Effector memory CD8-positive, alpha-beta T cell (primary cell): Measurements from ENCODE around the gene LDLRAD2.
A peak's percentile ranks its signal among the peaks of the same experiment; 100 is the strongest.

ENCODE experiments used
- ATAC-seq: fragments of 150-1000 bp; cut with Tn5 transposase; replicated peaks from 2 replicates; pipeline ENCODE4 v1.10.0; 2021; ENCODE audit warnings: mild to moderate bottlenecking, moderate library complexity
- DNase-seq, 3 experiments: peaks; one replicate each; pipeline ENCODE4 v3.0.0; 2021
- H3K27ac Mint-ChIP-seq, 2 donors: one replicate each; pipeline ENCODE4 v1.8.0; 2022; ENCODE audit warnings: mild to moderate bottlenecking in 2 of 2, mixed read lengths in 2 of 2, moderate library complexity in 2 of 2
- H3K27me3 Mint-ChIP-seq, 2 donors: one replicate each; pipeline ENCODE4 v1.8.0; 2022; ENCODE audit warnings: mixed read lengths in 2 of 2
- H3K36me3 Mint-ChIP-seq: one replicate; pipeline ENCODE4 v1.8.0; 2022; ENCODE audit warnings: mild to moderate bottlenecking, moderate library complexity, mixed read lengths; ENCODE audit not compliant: insufficient read depth
- H3K4me1 Mint-ChIP-seq, 2 donors: one replicate each; pipeline ENCODE4 v1.8.0; 2022; ENCODE audit warnings: low read depth in 2 of 2, mixed read lengths in 2 of 2
- H3K4me3 Mint-ChIP-seq, 2 donors: one replicate each; pipeline ENCODE4 v1.8.0; 2022; ENCODE audit warnings: mild to moderate bottlenecking in 2 of 2, mixed read lengths in 2 of 2, moderate library complexity in 2 of 2
- H3K9me3 Mint-ChIP-seq, 2 donors: one replicate each; pipeline ENCODE4 v1.8.0; 2022; ENCODE audit warnings: mixed read lengths in 2 of 2

Gene LDLRAD2

GRCh38 chr1:21845646-21846641 is 33.9 kb downstream of the LDLRAD2 start:
- DNase-seq (no peak), ATAC-seq (no peak)
- H3K4me1 Mint-ChIP-seq: no peaks in the 10 kb centered on the region
- H3K27ac Mint-ChIP-seq: no peak overlapping the region
- H3K4me3 Mint-ChIP-seq: no peak overlapping the region
- H3K27me3 Mint-ChIP-seq: peaks cover 0 to 8% of the 10 kb centered on the region in 2 donors
- H3K36me3 Mint-ChIP-seq: no peaks in the 10 kb centered on the region
- H3K9me3 Mint-ChIP-seq: no peaks in the 10 kb centered on the region

DNA sequence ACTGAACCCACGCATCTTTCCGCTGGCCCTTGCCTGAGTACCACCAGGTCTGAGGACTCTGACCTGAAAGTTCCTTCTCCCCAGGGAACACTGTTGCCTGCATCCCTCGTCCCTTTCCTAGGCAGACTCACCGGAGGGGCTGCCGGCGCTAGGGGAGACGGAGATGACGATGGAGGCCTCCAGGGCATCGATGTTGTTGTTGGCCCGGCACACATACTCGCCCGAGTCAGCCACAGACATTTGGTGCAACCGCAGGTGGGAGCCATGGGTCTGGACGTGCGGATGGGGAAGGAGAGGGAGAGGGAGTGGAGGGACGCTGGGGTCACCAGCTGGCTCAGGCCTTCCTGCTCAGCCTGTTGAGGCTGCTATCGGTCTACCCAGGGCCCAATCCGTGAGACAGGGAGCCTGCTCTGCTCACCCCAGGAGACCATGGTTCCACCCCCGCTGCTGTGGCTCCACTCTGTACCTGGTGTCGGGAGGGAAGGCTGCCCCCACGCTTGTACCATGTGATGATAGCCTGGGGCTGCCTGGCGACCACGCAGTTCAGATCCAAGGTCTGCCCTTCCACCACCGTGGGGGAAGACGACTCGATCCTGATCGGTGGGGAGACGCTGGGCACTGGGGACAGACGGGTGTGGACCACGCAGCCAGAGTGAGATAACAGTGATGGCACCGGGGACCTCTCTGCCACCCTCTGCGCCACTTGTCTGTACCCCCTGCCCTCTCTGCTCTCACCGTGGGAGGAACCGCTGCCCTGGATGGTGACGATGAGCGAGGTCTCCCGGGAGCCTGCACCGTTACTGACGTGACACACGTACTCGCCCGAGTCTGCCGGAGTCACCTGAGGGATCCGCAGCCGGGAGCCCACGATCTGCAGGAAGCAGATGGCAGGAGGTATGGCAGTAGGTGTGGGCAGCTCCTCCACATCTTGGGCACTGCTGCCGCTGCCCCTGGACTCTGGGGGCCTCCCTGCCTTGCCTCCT is 35.4 kb downstream of the LDLRAD2 start:
- Mint-ChIP-seq H3K27me3 (peaks cover 5 to 16% of the 10 kb centered on the region in 2 donors), H3K27ac (no peak overlapping the region), H3K4me1 (peaks cover 0 to 5% of the 10 kb centered on the region in 2 donors), H3K4me3 (no peak overlapping the region), H3K9me3 (no peaks in the 10 kb centered on the region), H3K36me3 (no peaks in the 10 kb centered on the region)
- ATAC-seq (no peak), DNase-seq (no peak)

DNA sequence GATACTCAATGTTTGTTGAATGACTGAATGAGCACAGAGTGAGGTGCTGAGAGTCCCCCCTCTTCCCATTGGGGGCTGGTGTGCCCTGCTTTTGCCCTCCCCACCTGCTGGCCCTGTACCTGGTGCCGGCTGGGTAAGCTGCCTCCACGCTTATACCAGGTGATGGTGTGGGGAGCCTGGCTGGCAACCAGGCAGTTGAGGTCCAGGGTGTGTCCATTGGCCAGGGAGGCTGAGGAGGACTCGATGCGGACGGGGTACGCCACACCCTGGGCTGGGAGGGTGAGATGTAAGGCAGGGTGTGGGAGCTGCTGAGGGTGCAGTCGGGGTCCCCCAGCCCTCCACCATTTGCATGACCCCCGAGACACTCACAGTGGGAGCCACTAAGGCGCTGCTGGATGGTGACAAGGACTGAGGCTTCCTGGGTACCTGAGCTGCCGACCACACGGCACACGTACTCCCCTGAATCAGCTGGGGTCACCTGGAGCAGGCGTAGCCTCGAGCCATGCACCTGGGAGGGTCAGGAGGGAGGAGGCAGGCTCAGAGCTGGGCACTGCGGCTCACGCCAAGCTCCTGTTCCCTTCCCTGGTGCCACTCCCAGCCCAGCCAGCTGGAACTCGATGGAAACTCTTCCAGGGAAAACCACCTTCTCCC is 36.6 kb downstream of the LDLRAD2 start:
- DNase-seq (no peak), ATAC-seq (no peak)
- Mint-ChIP-seq H3K27ac (no peak overlapping the region), H3K27me3 (peaks cover 5 to 17% of the 10 kb centered on the region in 2 donors), H3K36me3 (no peaks in the 10 kb centered on the region), H3K9me3 (no peaks in the 10 kb centered on the region), H3K4me1 (peaks cover 0 to 5% of the 10 kb centered on the region in 2 donors), H3K4me3 (no peak overlapping the region)

DNA sequence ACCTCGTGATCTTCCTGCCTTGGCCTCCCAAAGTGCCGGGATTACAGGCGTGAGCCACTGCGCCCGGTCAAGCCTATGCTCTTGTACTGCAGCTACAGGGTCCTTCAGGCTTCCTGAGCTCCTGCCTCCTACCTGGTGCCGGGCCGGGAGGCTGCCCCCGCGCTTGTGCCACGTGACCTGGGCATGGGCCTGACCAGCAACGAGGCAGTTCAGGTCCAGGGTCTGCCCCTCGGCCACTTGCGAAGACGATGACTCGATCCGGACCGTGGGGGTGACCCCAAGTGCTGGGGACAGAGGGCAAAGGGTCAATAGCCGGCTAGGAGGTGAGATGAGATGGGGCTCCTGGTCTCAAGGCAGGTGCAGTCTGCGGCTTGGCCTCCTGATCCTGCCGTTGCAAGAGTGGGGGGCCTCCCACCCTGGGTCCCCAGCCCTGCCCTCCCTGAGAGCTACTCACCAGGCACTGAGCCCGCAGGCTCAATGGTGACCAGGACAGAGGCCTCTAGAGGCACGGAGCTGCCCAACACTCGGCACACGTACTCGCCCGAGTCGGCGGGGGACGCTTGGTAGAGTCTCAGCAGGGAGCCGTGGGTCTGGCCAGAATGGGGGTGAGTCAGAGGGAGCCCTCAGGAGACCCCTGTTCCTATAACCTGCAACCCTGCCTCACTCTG is 38.0 kb downstream of the LDLRAD2 start:
- H3K27ac Mint-ChIP-seq: no peak overlapping the region
- ATAC-seq (no peak), DNase-seq (no peak)
- H3K36me3 Mint-ChIP-seq: no peaks in the 10 kb centered on the region
- H3K4me3 Mint-ChIP-seq: no peak overlapping the region
- no peaks in the 10 kb centered on the region for H3K9me3 Mint-ChIP-seq
- peaks cover 0 to 6% of the 10 kb centered on the region in 2 donors for H3K4me1 Mint-ChIP-seq
- H3K27me3 Mint-ChIP-seq: peaks cover 5 to 17% of the 10 kb centered on the region in 2 donors

- Mint-ChIP-seq H3K27me3 (peaks cover 5 to 17% of the 10 kb centered on the region in 2 donors), H3K9me3 (no peaks in the 10 kb centered on the region), H3K36me3 (no peaks in the 10 kb centered on the region), H3K4me1 (peaks cover 0 to 6% of the 10 kb centered on the region in 2 donors), H3K4me3 (no peak overlapping the region), H3K27ac (no peak overlapping the region)
- DNase-seq: no peak
- ATAC-seq: no peak
Measured at GRCh38 chr1:21851430-21852250, 39.6 kb downstream of the LDLRAD2 start.

DNA sequence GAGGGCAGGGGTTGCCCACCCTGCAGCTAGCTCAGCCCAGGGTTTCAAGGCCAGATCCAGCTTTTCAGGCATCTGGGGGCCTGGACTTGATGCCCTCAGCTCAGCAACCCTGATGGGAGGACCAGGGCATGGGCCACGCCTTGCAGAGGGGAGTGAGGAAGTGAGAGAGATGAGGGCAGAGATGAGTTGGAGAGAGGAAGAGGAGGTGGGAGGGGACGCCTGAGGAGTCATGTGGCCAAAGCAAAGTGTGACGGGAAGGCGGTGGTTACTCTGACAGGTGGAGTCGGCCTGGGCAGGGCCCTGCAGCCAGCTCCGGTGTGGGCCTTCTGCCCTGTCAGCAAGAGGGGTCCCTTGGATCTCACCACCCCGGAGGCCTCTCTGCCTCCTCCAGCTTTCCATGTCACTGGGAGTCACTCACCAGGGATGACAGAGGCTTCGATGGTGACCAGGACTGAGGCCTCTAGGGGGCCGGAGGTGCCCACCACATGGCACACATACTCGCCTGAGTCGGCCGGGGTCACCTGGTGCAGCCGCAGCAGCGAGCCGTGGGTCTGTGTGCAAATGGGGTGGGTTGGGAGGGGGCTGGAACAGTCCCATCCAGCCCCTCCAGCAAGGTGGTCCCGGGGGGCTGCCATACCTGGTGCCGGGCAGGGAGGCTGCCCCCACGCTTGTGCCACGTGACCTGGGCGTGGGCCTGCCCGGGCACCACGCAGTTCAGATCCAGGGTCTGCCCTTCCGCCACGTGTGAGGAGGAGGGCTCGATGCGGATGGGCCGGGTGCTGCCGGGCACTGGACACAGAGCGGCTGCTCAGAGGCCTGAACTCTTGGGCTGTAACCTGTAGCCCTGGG is 40.4 kb downstream of the LDLRAD2 start:
- Mint-ChIP-seq H3K27ac (no peak overlapping the region), H3K4me1 (peaks cover 2 to 8% of the 10 kb centered on the region in 2 donors), H3K9me3 (no peaks in the 10 kb centered on the region), H3K27me3 (peaks cover 5 to 19% of the 10 kb centered on the region in 2 donors), H3K4me3 (no peak overlapping the region), H3K36me3 (no peaks in the 10 kb centered on the region)
- ATAC-seq (no peak), DNase-seq (no peak)

- DNase-seq (no peak), ATAC-seq (no peak)
- no peak overlapping the region for H3K27ac Mint-ChIP-seq
- H3K36me3 Mint-ChIP-seq: no peaks in the 10 kb centered on the region
- H3K9me3 Mint-ChIP-seq: no peaks in the 10 kb centered on the region
- no peak overlapping the region for H3K4me3 Mint-ChIP-seq
- H3K27me3 Mint-ChIP-seq: peaks cover 5 to 25% of the 10 kb centered on the region in 2 donors
- H3K4me1 Mint-ChIP-seq: peaks cover 8 to 13% of the 10 kb centered on the region in 2 donors
Measured at GRCh38 chr1:21853131-21853427, 41.0 kb downstream of the LDLRAD2 start.

- H3K4me3 Mint-ChIP-seq: no peak overlapping the region
- H3K36me3 Mint-ChIP-seq: no peaks in the 10 kb centered on the region
- H3K9me3 Mint-ChIP-seq: no peaks in the 10 kb centered on the region
- ATAC-seq: no peak
- peak overlapping the region in 1 of 2 donors; percentile 28 for H3K27ac Mint-ChIP-seq
- peaks cover 5 to 17% of the 10 kb centered on the region in 2 donors for H3K27me3 Mint-ChIP-seq
- peaks cover 11 to 15% of the 10 kb centered on the region in 2 donors for H3K4me1 Mint-ChIP-seq
- DNase-seq: no peak
Measured at GRCh38 chr1:21854090-21854750, 42.2 kb downstream of the LDLRAD2 start.

GRCh38 chr1:21854751-21855131 is 42.7 kb downstream of the LDLRAD2 start:
- ATAC-seq (no peak), DNase-seq (no peak)
- no peaks in the 10 kb centered on the region for H3K9me3 Mint-ChIP-seq
- H3K27me3 Mint-ChIP-seq: peaks cover 5 to 17% of the 10 kb centered on the region in 2 donors
- no peaks in the 10 kb centered on the region for H3K36me3 Mint-ChIP-seq
- H3K4me1 Mint-ChIP-seq: peaks cover 11 to 15% of the 10 kb centered on the region in 2 donors
- no peak overlapping the region for H3K27ac Mint-ChIP-seq
- no peak overlapping the region for H3K4me3 Mint-ChIP-seq

DNA sequence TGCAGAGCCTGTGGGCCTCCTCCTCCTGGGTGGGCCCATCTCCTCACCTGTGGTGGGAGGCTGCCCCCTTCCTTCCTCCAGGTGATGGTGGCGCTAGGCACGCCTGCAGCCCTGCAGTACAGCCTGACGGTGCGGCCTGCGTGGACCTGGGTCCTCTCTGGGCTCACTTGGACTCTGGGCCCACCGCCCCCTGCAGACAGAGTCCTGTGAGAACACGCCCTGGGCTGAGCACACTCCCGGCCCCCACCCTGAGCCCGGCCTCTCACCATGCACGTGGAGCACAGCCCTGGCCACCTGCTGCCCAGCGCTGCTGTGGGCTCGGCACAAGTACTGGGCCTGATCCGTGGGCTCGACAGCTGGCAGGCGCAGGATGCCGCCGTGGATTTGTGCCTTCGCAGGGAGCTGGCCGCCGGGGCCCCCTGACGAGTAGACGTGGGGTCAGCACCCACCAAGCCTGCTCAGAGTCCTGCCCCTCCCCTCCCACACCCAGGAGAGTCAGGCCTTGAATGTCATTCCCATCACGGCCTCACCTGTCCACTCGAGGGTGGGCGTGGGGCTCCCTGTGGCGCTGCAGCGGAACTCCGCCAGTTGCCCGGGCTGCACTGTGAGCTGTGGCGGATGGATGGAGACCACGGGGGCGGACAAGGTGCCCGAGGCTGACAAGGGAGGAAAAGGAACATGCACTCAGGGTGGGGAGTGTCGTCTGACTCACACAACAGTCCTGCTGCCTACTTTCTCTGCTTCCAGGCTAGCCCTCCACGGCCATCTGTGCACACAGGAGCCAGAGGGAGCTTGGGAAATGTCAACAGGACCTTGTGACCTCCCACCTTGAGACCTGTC is 43.4 kb downstream of the LDLRAD2 start:
- no peak overlapping the region for H3K27ac Mint-ChIP-seq

More for the DNA sequence above, 43.4 kb downstream of the LDLRAD2 start:
- no peak overlapping the region for H3K4me3 Mint-ChIP-seq
- ATAC-seq: no peak
- no peaks in the 10 kb centered on the region for H3K9me3 Mint-ChIP-seq
- peaks cover 11 to 15% of the 10 kb centered on the region in 2 donors for H3K4me1 Mint-ChIP-seq
- no peak for DNase-seq
- peaks cover 5 to 17% of the 10 kb centered on the region in 2 donors for H3K27me3 Mint-ChIP-seq
- H3K36me3 Mint-ChIP-seq: no peaks in the 10 kb centered on the region
